Mucosa of rectum (tissue), 2 donors: ENCODE results near the gene METAP2.

Experiments used
- H3K27ac ChIP-seq, 2 donors: one replicate each; pipeline ENCODE4 v1.7.0; 2013; ENCODE audit warnings: inconsistent platforms in 2 of 2, low read depth in 2 of 2, low read length in 2 of 2
- H3K27me3 ChIP-seq, 2 donors: one replicate each; pipeline ENCODE4 v1.7.0; 2013; ENCODE audit warnings: low read length in 2 of 2; ENCODE audit not compliant: control insufficient read depth in 2 of 2, insufficient read depth in 2 of 2
- H3K36me3 ChIP-seq, 2 donors: one replicate each; pipeline ENCODE4 v1.7.0; 2013; ENCODE audit warnings: low read length in 2 of 2; ENCODE audit not compliant: control insufficient read depth in 2 of 2, insufficient read depth in 2 of 2
- H3K4me1 ChIP-seq, 2 donors: one replicate each; pipeline ENCODE4 v1.7.0; 2013; ENCODE audit warnings: low read length in 2 of 2, mild to moderate bottlenecking in 1 of 2; ENCODE audit not compliant: control insufficient read depth in 2 of 2, insufficient read depth in 2 of 2
- H3K4me3 ChIP-seq, 2 donors: one replicate each; pipeline ENCODE4 v1.7.0; 2013; ENCODE audit warnings: low read length in 2 of 2
- H3K9ac ChIP-seq, 2 donors: one replicate each; pipeline ENCODE4 v1.7.0; 2013; ENCODE audit warnings: low read length in 2 of 2, low read depth in 1 of 2, mild to moderate bottlenecking in 1 of 2
- H3K9me3 ChIP-seq, 2 donors: one replicate each; pipeline ENCODE4 v1.7.0; 2013; ENCODE audit warnings: low read length in 2 of 2; ENCODE audit not compliant: control insufficient read depth in 2 of 2
- donor health status: healthy.
- donor health status: Normal muscosa, but diverticular disease.

METAP2 gene

GRCh38 chr12:95545731-95546490 is 72.0 kb downstream of the METAP2 start:
- Histone ChIP-seq H3K9ac (no peak overlapping the region), H3K27me3 (peaks cover 2 to 20% of the 10 kb centered on the region in 2 donors), H3K27ac (no peak overlapping the region), H3K4me3 (no peak overlapping the region), H3K4me1 (peaks cover 0 to 9% of the 10 kb centered on the region in 2 donors), H3K9me3 (no peaks in the 10 kb centered on the region), H3K36me3 (no peaks in the 10 kb centered on the region)

- Histone ChIP-seq H3K27ac (no peak overlapping the region), H3K9ac (no peak overlapping the region), H3K4me3 (no peak overlapping the region), H3K27me3 (peaks cover 2 to 20% of the 10 kb centered on the region in 2 donors), H3K4me1 (peaks cover 0 to 9% of the 10 kb centered on the region in 2 donors), H3K9me3 (no peaks in the 10 kb centered on the region), H3K36me3 (no peaks in the 10 kb centered on the region)
These were observed 72.5 kb downstream of the METAP2 start for GRCh38 chr12:95546491-95546813.

DNA sequence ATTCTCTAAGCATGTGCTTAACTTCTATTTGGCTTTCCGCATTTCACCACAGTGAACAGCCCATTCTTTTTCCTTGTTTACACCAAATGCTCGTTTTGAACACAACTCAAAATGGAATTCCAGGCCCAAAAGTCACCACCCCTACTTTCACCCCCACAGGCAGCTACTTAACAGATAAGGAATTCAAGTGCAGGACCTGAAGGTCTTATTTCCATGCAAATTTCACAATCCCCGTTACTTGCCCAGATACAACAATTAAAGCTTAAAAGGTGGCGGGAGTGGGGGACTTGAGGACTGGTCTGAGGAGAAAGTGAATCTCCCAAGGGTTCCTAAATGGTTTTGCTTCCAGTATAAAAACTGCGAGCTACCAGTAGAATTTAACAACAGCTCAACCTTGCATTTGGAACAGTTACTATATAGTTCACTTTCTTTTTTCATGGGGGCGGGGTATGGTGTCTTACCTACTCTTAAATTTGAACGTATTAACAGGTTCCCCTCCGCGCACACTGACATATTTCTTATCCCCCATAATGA is 73.6 kb downstream of the METAP2 start:
- H3K27me3 ChIP-seq: peaks cover 2 to 20% of the 10 kb centered on the region in 2 donors
- peak overlapping the region; percentile 45 to 58 for H3K4me3 ChIP-seq
- no peaks in the 10 kb centered on the region for H3K9me3 ChIP-seq
- H3K4me1 ChIP-seq: peaks cover 0 to 9% of the 10 kb centered on the region in 2 donors
- peak overlapping the region in 1 of 2 donors; percentile 57 for H3K9ac ChIP-seq
- no peaks in the 10 kb centered on the region for H3K36me3 ChIP-seq
- no peak overlapping the region for H3K27ac ChIP-seq

DNA sequence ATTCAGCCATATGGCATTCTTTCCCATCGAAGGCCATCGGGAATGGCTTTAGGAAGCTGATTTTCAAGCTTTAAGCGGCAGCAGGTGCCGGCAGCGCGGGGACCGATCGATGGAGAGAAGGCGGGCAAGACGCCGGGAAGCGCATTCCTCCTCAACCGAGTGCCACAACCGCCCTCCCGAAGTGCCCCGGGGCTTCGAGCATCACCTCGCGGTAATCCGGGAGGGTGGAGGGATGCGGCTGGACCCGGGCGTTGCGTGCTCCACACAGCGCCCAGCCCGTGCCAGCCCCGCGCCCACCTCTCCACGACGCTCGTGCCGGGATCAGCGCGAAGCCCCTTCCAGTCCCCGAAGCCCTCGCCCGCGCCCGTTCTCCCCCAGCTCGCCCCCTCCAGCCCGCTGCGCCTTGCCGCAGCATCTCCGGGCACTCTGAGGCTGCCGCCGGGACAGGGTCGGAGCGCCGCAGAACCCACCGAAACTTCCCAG is 74.1 kb downstream of the METAP2 start:
- Histone ChIP-seq H3K27me3 (peaks cover 2 to 20% of the 10 kb centered on the region in 2 donors), H3K27ac (peak overlapping the region in 1 of 2 donors; percentile 10), H3K9ac (peak overlapping the region in 1 of 2 donors; percentile 57), H3K4me1 (peaks cover 0 to 9% of the 10 kb centered on the region in 2 donors), H3K36me3 (no peaks in the 10 kb centered on the region), H3K4me3 (peak overlapping the region; percentile 45 to 58), H3K9me3 (no peaks in the 10 kb centered on the region)

DNA sequence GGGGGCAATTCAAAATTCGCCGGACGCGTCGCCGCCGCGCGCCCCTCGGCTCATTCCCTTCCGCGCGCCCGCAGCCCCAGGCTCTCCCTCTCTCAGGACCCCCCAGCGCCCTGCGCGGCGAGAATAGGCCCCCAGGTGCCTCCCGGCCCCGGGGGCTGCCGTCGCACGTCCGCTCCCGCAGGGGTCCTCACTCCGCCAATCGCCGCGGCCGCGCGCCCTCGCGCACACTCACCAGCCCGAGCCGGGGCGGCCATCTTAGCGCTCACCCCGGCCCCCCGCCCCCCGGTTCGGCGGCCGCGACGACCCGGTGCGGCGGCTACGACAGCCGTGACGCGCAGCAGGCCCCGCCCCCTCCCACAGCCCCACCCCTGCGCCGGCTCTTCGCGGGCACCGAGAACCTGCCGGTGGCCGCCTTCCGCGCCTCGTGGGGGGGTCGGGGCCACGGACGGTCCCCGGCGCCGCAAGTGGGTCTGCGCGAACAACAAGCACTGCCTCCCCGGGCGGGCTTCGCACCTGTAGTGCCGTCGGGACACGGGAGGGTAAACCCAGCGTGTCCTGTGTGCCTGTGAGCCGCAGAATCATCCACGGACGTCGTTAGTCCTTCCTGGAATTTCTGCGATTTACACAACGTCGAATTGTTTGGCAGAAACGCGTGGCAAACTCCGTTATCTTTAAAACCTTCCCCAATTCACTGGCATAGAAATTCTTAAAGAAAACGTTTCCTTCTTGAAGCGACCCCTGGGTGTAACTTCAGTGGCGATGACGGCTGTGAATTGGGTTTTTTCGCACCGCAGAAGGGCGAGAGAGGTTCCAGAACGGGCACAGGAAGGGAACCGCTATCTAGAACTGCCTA is 74.8 kb downstream of the METAP2 start:
- peak overlapping the region in 1 of 2 donors; percentile 10 for H3K27ac ChIP-seq

GRCh38 chr12:95549392-95550084 is 75.6 kb downstream of the METAP2 start:
- H3K9ac ChIP-seq: no peak overlapping the region
- no peaks in the 10 kb centered on the region for H3K36me3 ChIP-seq
- H3K4me1 ChIP-seq: peaks cover 0 to 9% of the 10 kb centered on the region in 2 donors
- peak overlapping the region; percentile 58 to 67 for H3K4me3 ChIP-seq
- no peak overlapping the region for H3K27ac ChIP-seq
- H3K9me3 ChIP-seq: no peaks in the 10 kb centered on the region
- peaks cover 2 to 20% of the 10 kb centered on the region in 2 donors for H3K27me3 ChIP-seq

More for the DNA sequence above, 74.8 kb downstream of the METAP2 start:
- Histone ChIP-seq H3K4me1 (peaks cover 0 to 9% of the 10 kb centered on the region in 2 donors), H3K27me3 (peaks cover 2 to 20% of the 10 kb centered on the region in 2 donors), H3K36me3 (no peaks in the 10 kb centered on the region), H3K9ac (peak overlapping the region in 1 of 2 donors; percentile 57), H3K4me3 (peak overlapping the region; percentile 58 to 67), H3K9me3 (no peaks in the 10 kb centered on the region)

- H3K4me3 ChIP-seq: no peak within 1 kb of the TSS
- H3K27me3 ChIP-seq: peaks cover 2 to 11% of the 10 kb centered on the region in 2 donors
- no peaks in the 10 kb centered on the region for H3K9me3 ChIP-seq
These were observed 77.4 kb downstream of the METAP2 start, which contains the start of gene USP44 for GRCh38 chr12:95551305-95551704. Gene USP44, minus strand, starts transcription at chr12:95551476. Its CDS starts 17,220 bp downstream, at chr12:95534256.

GRCh38 chr12:95551913-95552516 is 78.1 kb downstream of the METAP2 start:
- Histone ChIP-seq H3K27ac (no peak overlapping the region), H3K9ac (no peak overlapping the region), H3K27me3 (peaks cover 2 to 11% of the 10 kb centered on the region in 2 donors), H3K4me1 (peaks cover 0 to 9% of the 10 kb centered on the region in 2 donors), H3K9me3 (no peaks in the 10 kb centered on the region), H3K36me3 (no peaks in the 10 kb centered on the region), H3K4me3 (no peak overlapping the region)

More at GRCh38 chr12:95551305-95551704, 77.4 kb downstream of the METAP2 start, which contains the start of gene USP44:
- Histone ChIP-seq H3K27ac (no peak within 1 kb of the TSS), H3K36me3 (no peaks in the 10 kb centered on the region), H3K9ac (no peak within 1 kb of the TSS), H3K4me1 (peaks cover 0 to 9% of the 10 kb centered on the region in 2 donors)

GRCh38 chr12:95553197-95553943 is 79.4 kb downstream of the METAP2 start:
- Histone ChIP-seq H3K4me3 (no peak overlapping the region), H3K36me3 (no peaks in the 10 kb centered on the region), H3K27ac (no peak overlapping the region), H3K9me3 (no peaks in the 10 kb centered on the region), H3K27me3 (peaks cover 2 to 8% of the 10 kb centered on the region in 2 donors), H3K9ac (no peak overlapping the region), H3K4me1 (peaks cover 0 to 4% of the 10 kb centered on the region in 2 donors)
